NCI-H1417 (cell line): ENCODE measurements around the gene MR1.
A peak's percentile ranks its signal among the peaks of the same experiment; 100 is the strongest.

ENCODE experiments used
- DNase-seq, 3 experiments: peaks; one replicate each; lab custom pipeline; 2025; lab: John Stamatoyannopoulos, UW

The MR1 gene

GRCh38 chr1:181107711-181108110, 73.9 kb downstream of the MR1 start:
- DNase-seq, result no peak

- DNase-seq, result no peak
These were observed 74.6 kb downstream of the MR1 start for GRCh38 chr1:181108304-181108867.

GRCh38 chr1:181110013-181110412, 76.2 kb downstream of the MR1 start:
- peak in 2 of 3 experiments; percentile 54 to 81 for DNase-seq
